Measurements from ENCODE around the gene ANAPC15. TPM values are rescaled to one million over a fixed set of nuclear protein-coding genes. Genes with fewer than 3 reads are reported as not detected.

ANAPC15 gene
- polyA plus RNA-seq, 1 donor: 30.8 TPM

Other genes with a start within 250 kb of the ANAPC15 start
- gene DEFB131B, start 234.2 kb downstream of the ANAPC15 start, polyA plus RNA-seq (ENCODE audit: insufficient read length): not detected
- gene XNDC1N, start 184.1 kb downstream of the ANAPC15 start, polyA plus RNA-seq (ENCODE audit: insufficient read length): 2.2 TPM
- 30.7 TPM for gene RNF121, start 183.6 kb downstream of the ANAPC15 start, polyA plus RNA-seq (ENCODE audit: insufficient read length)
- gene IL18BP, start 113.8 kb downstream of the ANAPC15 start, polyA plus RNA-seq (ENCODE audit: insufficient read length): 8.2 TPM
- 165 TPM for gene NUMA1, start 32.2 kb downstream of the ANAPC15 start, polyA plus RNA-seq (ENCODE audit: insufficient read length)
- gene LRRC51, start 31.8 kb downstream of the ANAPC15 start, polyA plus RNA-seq (ENCODE audit: insufficient read length): 6.5 TPM
- 78.6 TPM for gene LAMTOR1, start 9.4 kb downstream of the ANAPC15 start, polyA plus RNA-seq (ENCODE audit: insufficient read length)
- not detected for gene TOMT, start 6.8 kb downstream of the ANAPC15 start, polyA plus RNA-seq (ENCODE audit: insufficient read length)
- 0.65 TPM for gene FOLR3, start 23.0 kb upstream of the ANAPC15 start, polyA plus RNA-seq (ENCODE audit: insufficient read length)
- 4.1 TPM for gene FOLR1, start 79.4 kb upstream of the ANAPC15 start, polyA plus RNA-seq (ENCODE audit: insufficient read length)
- 19.8 TPM for gene FOLR2, start 104.1 kb upstream of the ANAPC15 start, polyA plus RNA-seq (ENCODE audit: insufficient read length)
- 151 TPM for gene INPPL1, start 112.1 kb upstream of the ANAPC15 start, polyA plus RNA-seq (ENCODE audit: insufficient read length)
- gene PHOX2A, start 131.5 kb upstream of the ANAPC15 start, polyA plus RNA-seq (ENCODE audit: insufficient read length): not detected